GOT3 (cell line): Measurements from ENCODE around the gene UBE2H.

ENCODE experiments used
- DNase-seq: peaks from one replicate; lab custom pipeline; 2025; ENCODE audit warnings: mixed read lengths; lab: John Stamatoyannopoulos, UW

Gene UBE2H

GRCh38 chr7:129950191-129950932, 2.4 kb downstream of the UBE2H start:
- no peak for DNase-seq

GRCh38 chr7:129949292-129950133, 3.2 kb downstream of the UBE2H start:
- DNase-seq, result no peak

- DNase-seq, result peak; percentile 10
These were observed 3.9 kb downstream of the UBE2H start for GRCh38 chr7:129948877-129949291.

GRCh38 chr7:129948338-129948737, 4.4 kb downstream of the UBE2H start:
- DNase-seq, result no peak

- no peak for DNase-seq
These were observed 5.1 kb downstream of the UBE2H start for GRCh38 chr7:129947701-129948100.

GRCh38 chr7:129947049-129947448, 5.7 kb downstream of the UBE2H start:
- DNase-seq, result no peak

GRCh38 chr7:129946282-129946681, 6.5 kb downstream of the UBE2H start:
- DNase-seq, result no peak

- DNase-seq, result no peak
These were observed 9.4 kb downstream of the UBE2H start for GRCh38 chr7:129943352-129943751.

GRCh38 chr7:129940329-129940728, 12.4 kb downstream of the UBE2H start:
- DNase-seq, result no peak

- no peak for DNase-seq
These were observed 12.9 kb downstream of the UBE2H start for GRCh38 chr7:129939881-129940280.

- DNase-seq, result no peak
These were observed 19.1 kb downstream of the UBE2H start for GRCh38 chr7:129933627-129934026.

GRCh38 chr7:129926618-129927017, 26.1 kb downstream of the UBE2H start:
- DNase-seq, result no peak

GRCh38 chr7:129925416-129926002, 27.3 kb downstream of the UBE2H start:
- DNase-seq, result no peak

- DNase-seq, result no peak
These were observed 28.2 kb downstream of the UBE2H start for GRCh38 chr7:129924602-129925001.

GRCh38 chr7:129923709-129924108, 29.1 kb downstream of the UBE2H start:
- DNase-seq, result no peak

GRCh38 chr7:129919492-129919891, 33.3 kb downstream of the UBE2H start:
- no peak for DNase-seq

- DNase-seq, result no peak
These were observed 33.8 kb downstream of the UBE2H start for GRCh38 chr7:129918922-129919321.

- no peak for DNase-seq
These were observed 34.8 kb downstream of the UBE2H start for GRCh38 chr7:129917934-129918333.

- DNase-seq, result no peak
These were observed 38.1 kb downstream of the UBE2H start for GRCh38 chr7:129914536-129915272.

GRCh38 chr7:129913428-129913827, 39.3 kb downstream of the UBE2H start:
- no peak for DNase-seq

GRCh38 chr7:129911790-129912189, 41.0 kb downstream of the UBE2H start:
- DNase-seq, result no peak

- no peak for DNase-seq
These were observed 43.1 kb downstream of the UBE2H start for GRCh38 chr7:129909669-129910068.
